GM10266 (cell line): ENCODE data around the gene TTC6.

ENCODE experiments used
- DNase-seq: peaks from one replicate; pipeline ENCODE4 v3.0.0; 2012; ENCODE audit errors: extremely low spot score
- TF ChIP-seq, protein P1 (sequence below): IDR thresholded peaks from 2 replicates; pipeline ENCODE4 v1.5.1; 2012; ENCODE audit warnings: mild to moderate bottlenecking, low read depth; ENCODE audit not compliant: control insufficient read depth, insufficient read depth; ENCODE audit errors: missing control alignments

Gene TTC6

GRCh38 chr14:37641117-37641516, 45.7 kb downstream of the TTC6 start:
- TF ChIP-seq, protein P1, sequence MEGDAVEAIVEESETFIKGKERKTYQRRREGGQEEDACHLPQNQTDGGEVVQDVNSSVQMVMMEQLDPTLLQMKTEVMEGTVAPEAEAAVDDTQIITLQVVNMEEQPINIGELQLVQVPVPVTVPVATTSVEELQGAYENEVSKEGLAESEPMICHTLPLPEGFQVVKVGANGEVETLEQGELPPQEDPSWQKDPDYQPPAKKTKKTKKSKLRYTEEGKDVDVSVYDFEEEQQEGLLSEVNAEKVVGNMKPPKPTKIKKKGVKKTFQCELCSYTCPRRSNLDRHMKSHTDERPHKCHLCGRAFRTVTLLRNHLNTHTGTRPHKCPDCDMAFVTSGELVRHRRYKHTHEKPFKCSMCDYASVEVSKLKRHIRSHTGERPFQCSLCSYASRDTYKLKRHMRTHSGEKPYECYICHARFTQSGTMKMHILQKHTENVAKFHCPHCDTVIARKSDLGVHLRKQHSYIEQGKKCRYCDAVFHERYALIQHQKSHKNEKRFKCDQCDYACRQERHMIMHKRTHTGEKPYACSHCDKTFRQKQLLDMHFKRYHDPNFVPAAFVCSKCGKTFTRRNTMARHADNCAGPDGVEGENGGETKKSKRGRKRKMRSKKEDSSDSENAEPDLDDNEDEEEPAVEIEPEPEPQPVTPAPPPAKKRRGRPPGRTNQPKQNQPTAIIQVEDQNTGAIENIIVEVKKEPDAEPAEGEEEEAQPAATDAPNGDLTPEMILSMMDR: no peak
- no peak for DNase-seq

- DNase-seq: no peak
- TF ChIP-seq, protein P1: no peak
Observed at GRCh38 chr14:37642125-37642524, 46.7 kb downstream of the TTC6 start.

GRCh38 chr14:37643701-37644100, 48.3 kb downstream of the TTC6 start:
- TF ChIP-seq, protein P1: no peak

More at GRCh38 chr14:37643701-37644100, 48.3 kb downstream of the TTC6 start:
- DNase-seq: no peak
